COLO829 (cell line): Measurements from ENCODE around the gene ADAD1.

Source experiments
- DNase-seq: peaks from one replicate; pipeline ENCODE4 v3.0.0; 2012; ENCODE audit warnings: low spot score

The ADAD1 gene

GRCh38 chr4:122456231-122457116 lies 77.7 kb downstream of the ADAD1 start, which contains the start of gene IL2:
TSS of gene IL2 (minus strand) at chr4:122456725. CDS start at chr4:122456440, 285 bp downstream.
- no peak for DNase-seq

GRCh38 chr4:122458625-122459024 lies 79.8 kb downstream of the ADAD1 start:
- no peak for DNase-seq

GRCh38 chr4:122469457-122469856 lies 90.6 kb downstream of the ADAD1 start:
- no peak for DNase-seq

- DNase-seq: no peak
These were observed 96.4 kb downstream of the ADAD1 start for GRCh38 chr4:122475233-122475632.

- DNase-seq: no peak
These were observed 97.3 kb downstream of the ADAD1 start for GRCh38 chr4:122476126-122476525.

- no peak for DNase-seq
These were observed 97.9 kb downstream of the ADAD1 start for GRCh38 chr4:122476745-122477144.
